GM23248 (cell line): ENCODE results near the gene SNCA. TPM values are rescaled to one million over a fixed set of nuclear protein-coding genes. Genes with fewer than 3 reads are reported as not detected.

Source experiments
- DNase-seq: peaks from one replicate; pipeline ENCODE4 v3.0.0-alpha.2; 2015
- H2AFZ ChIP-seq: fragments of 200-600 bp; sonication (generic); 2 replicates; pipeline ENCODE4 v1.6.1; 2016; ENCODE audit warnings: antibody characterized with exemption
- H3F3A ChIP-seq: fragments of 200-600 bp; sonication (generic); 2 replicates; pipeline ENCODE4 v1.6.1; 2016; ENCODE audit warnings: mild to moderate bottlenecking, antibody characterized with exemption, mixed run types; ENCODE audit not compliant: insufficient read depth
- H3K27ac ChIP-seq: fragments of 200-600 bp; sonication (generic); 2 replicates; pipeline ENCODE4 v1.5.1; 2016; ENCODE audit warnings: mild to moderate bottlenecking
- H3K27me3 ChIP-seq: fragments of 200-600 bp; sonication (generic); replicated peaks from 2 replicates; pipeline ENCODE4 v1.6.1; 2016; ENCODE audit warnings: mild to moderate bottlenecking; ENCODE audit not compliant: insufficient read depth
- H3K36me3 ChIP-seq: fragments of 200-600 bp; sonication (generic); 2 replicates; pipeline ENCODE4 v1.6.1; 2016; ENCODE audit warnings: low read depth, mild to moderate bottlenecking
- H3K4me1 ChIP-seq: fragments of 200-600 bp; sonication (generic); 2 replicates; pipeline ENCODE4 v1.6.1; 2016; ENCODE audit warnings: mild to moderate bottlenecking; ENCODE audit not compliant: insufficient read depth
- H3K4me2 ChIP-seq: fragments of 200-600 bp; sonication (generic); one replicate; pipeline ENCODE4 v1.6.1; 2016; ENCODE audit warnings: mild to moderate bottlenecking; ENCODE audit not compliant: unreplicated experiment
- H3K4me3 ChIP-seq: fragments of 200-600 bp; sonication (generic); 2 replicates; pipeline ENCODE4 v1.5.1; 2016; ENCODE audit warnings: mild to moderate bottlenecking
- H3K79me2 ChIP-seq: fragments of 200-600 bp; sonication (generic); 2 replicates; pipeline ENCODE4 v1.6.1; 2016; ENCODE audit warnings: mild to moderate bottlenecking; ENCODE audit not compliant: insufficient read depth
- H3K9ac ChIP-seq: fragments of 200-600 bp; sonication (generic); 2 replicates; pipeline ENCODE4 v1.6.1; 2016; ENCODE audit warnings: mild to moderate bottlenecking
- H3K9me2 ChIP-seq: fragments of 200-600 bp; sonication (generic); 2 replicates; pipeline ENCODE4 v1.6.1; 2016; ENCODE audit warnings: mixed run types, mild to moderate bottlenecking, moderate library complexity; ENCODE audit not compliant: insufficient read depth
- H3K9me3 ChIP-seq: fragments of 200-600 bp; sonication (generic); one replicate; pipeline ENCODE4 v1.6.1; 2017; ENCODE audit warnings: low read depth
- H4K20me1 ChIP-seq: fragments of 200-600 bp; sonication (generic); 2 replicates; pipeline ENCODE4 v1.6.0; 2016; ENCODE audit not compliant: insufficient read depth
- EZH2 ChIP-seq: fragments of 200-600 bp; sonication (generic); IDR thresholded peaks from 2 replicates; pipeline ENCODE4 v1.6.1; 2018; ENCODE audit warnings: antibody characterized with exemption, mild to moderate bottlenecking; ENCODE audit not compliant: insufficient read depth, poor library complexity, severe bottlenecking
- EZH2phosphoT487 ChIP-seq: fragments of 200-600 bp; sonication (generic); IDR thresholded peaks from 2 replicates; pipeline ENCODE4 v1.6.1; 2018; ENCODE audit warnings: antibody characterized with exemption, moderate library complexity, mild to moderate bottlenecking, low read depth; ENCODE audit not compliant: insufficient read depth
- WGBS, 2 experiments: methylation state at CpG; one replicate each; pipeline ENCODE4 v1.1.6; 2015 to 2017; ENCODE audit warnings: low lambda C conversion rate in 2 of 2, low coverage in 1 of 2; ENCODE audit errors: missing lambda C conversion rate in 2 of 2; 5-methylcytosine and 5-hydroxymethylcytosine counted together
- in situ Hi-C: fragments of 300-500 bp; cut with MboI; formaldehyde crosslinking; loops from 2 replicates; pipeline ENCODE4 v1.15.0; 2020
- polyA plus RNA-seq: library from polyadenylated mRNA; unstranded; fragments of >200 nt; fragmentation: Nextera tagmentation; extraction: Ambion mirVana; gene quantifications from 2 replicates; pipeline ENCODE4 v1.2.1, GENCODE V29; 2016
- total RNA-seq: library from RNA; depleted of rRNA; stranded (reverse); fragments of >200 nt; shearing (Covaris generic); gene quantifications from 2 replicates; pipeline ENCODE4 v1.2.3, GENCODE V29; 2014

The SNCA gene
- total and polyA plus RNA-seq, 2 experiments from 2014 or later = 0.25 TPM; not detected in 1

DNA sequence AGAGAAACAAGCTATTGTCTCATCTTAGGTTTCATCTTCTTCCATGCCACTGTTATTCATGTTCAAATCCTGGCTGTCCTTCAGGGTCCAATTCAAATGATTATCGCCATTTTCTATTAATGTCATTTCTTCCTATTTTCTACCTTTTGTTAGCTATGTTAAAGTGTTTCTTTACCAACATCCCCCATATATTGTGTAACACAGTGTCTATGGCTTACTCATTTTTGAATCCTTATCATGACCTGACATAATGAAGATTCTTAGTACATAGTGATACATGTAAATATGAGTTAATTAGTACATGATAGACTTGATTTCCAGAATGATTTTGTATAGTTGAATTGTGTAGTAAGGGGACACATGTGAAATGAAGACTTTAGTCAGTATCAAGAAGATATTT, 152.4 kb downstream of the SNCA start:
- Histone ChIP-seq H3K4me2 (no peak overlapping the region), H3K9ac (no peak overlapping the region), H3K27ac (no peak overlapping the region), H3K36me3 (no peaks in the 10 kb centered on the region), H4K20me1 (no peaks in the 10 kb centered on the region), H3K9me3 (no peaks in the 10 kb centered on the region), H3K4me1 (no peaks in the 10 kb centered on the region), H3F3A (no peaks in the 10 kb centered on the region), H3K27me3 (no peaks in the 10 kb centered on the region), H3K4me3 (no peak overlapping the region), H3K9me2 (no peaks in the 10 kb centered on the region), H2AFZ (no peak overlapping the region), H3K79me2 (no peaks in the 10 kb centered on the region)
- no peak for TF ChIP-seq EZH2phosphoT487
- TF ChIP-seq EZH2 = no peak
- DNase-seq = no peak
- in situ Hi-C loops = no loop called here
- WGBS, 2 experiments = 78 to 82% methylated on average over 1 of the region's 1 CpG

- Histone ChIP-seq H3K27ac (no peak overlapping the region), H2AFZ (no peak overlapping the region), H4K20me1 (no peaks in the 10 kb centered on the region), H3K9ac (no peak overlapping the region), H3F3A (no peaks in the 10 kb centered on the region), H3K4me1 (no peaks in the 10 kb centered on the region), H3K79me2 (no peaks in the 10 kb centered on the region), H3K9me2 (no peaks in the 10 kb centered on the region), H3K27me3 (no peaks in the 10 kb centered on the region; the same call in 1 of the 2 replicates), H3K9me3 (no peaks in the 10 kb centered on the region), H3K36me3 (no peaks in the 10 kb centered on the region), H3K4me3 (no peak overlapping the region), H3K4me2 (no peak overlapping the region)
- TF ChIP-seq EZH2 (no peak), EZH2phosphoT487 (no peak)
- 5 to 9% methylated on average over 2 of the region's 2 CpGs for WGBS, 2 experiments
- in situ Hi-C loops = no loop called here
- no peak for DNase-seq
These were observed 154.2 kb downstream of the SNCA start for GRCh38 chr4:89682808-89683207.

DNA sequence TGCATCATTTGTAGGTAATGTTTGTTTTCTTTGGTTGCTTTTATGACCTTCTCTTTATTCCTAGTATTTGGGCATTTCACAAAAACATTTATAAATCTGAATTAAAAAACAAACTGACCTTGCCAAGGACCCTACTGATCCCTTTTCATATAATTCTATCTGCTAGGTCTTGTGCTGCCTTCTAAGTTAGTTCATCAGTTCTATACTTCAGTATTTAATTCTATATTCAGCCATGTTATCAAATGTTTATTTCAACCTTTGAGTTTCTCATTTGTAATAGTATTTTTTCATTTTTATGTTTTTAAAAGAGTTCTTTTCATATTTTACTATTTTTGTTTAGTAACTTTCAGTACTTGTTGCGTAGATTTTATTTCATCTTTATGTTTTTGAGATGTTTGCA, 155.3 kb downstream of the SNCA start:
- in situ Hi-C loops = no loop called here
- H3K4me2 ChIP-seq = no peak overlapping the region
- no peaks in the 10 kb centered on the region for H3K9me3 ChIP-seq
- no peak overlapping the region for H3K9ac ChIP-seq
- H3K4me3 ChIP-seq = no peak overlapping the region
- H3K79me2 ChIP-seq = no peaks in the 10 kb centered on the region
- no peak overlapping the region for H2AFZ ChIP-seq
- H3K27ac ChIP-seq = no peak overlapping the region
- DNase-seq = no peak
- H3F3A ChIP-seq = no peaks in the 10 kb centered on the region
- H3K9me2 ChIP-seq = no peaks in the 10 kb centered on the region
- 22 to 29% methylated on average over 1 of the region's 1 CpG for WGBS, 2 experiments
- H3K4me1 ChIP-seq = no peaks in the 10 kb centered on the region
- no peaks in the 10 kb centered on the region for H4K20me1 ChIP-seq
- TF ChIP-seq EZH2 = no peak
- no peak for TF ChIP-seq EZH2phosphoT487
- no peaks in the 10 kb centered on the region; the same call in 1 of the 2 replicates for H3K27me3 ChIP-seq
- H3K36me3 ChIP-seq = no peaks in the 10 kb centered on the region

- in situ Hi-C loops = no loop called here
- H3K36me3 ChIP-seq = no peaks in the 10 kb centered on the region
- H3K4me1 ChIP-seq = no peaks in the 10 kb centered on the region
- no peaks in the 10 kb centered on the region for H3F3A ChIP-seq
- DNase-seq = no peak
- H3K79me2 ChIP-seq = no peaks in the 10 kb centered on the region
- H3K27me3 ChIP-seq = no peaks in the 10 kb centered on the region; the same call in 1 of the 2 replicates
- H2AFZ ChIP-seq = no peak overlapping the region
- no peaks in the 10 kb centered on the region for H3K9me2 ChIP-seq
- no peak overlapping the region for H3K4me2 ChIP-seq
- H3K4me3 ChIP-seq = no peak overlapping the region
- no peaks in the 10 kb centered on the region for H3K9me3 ChIP-seq
- H3K9ac ChIP-seq = no peak overlapping the region
- TF ChIP-seq EZH2 (no peak), EZH2phosphoT487 (no peak)
- no peaks in the 10 kb centered on the region for H4K20me1 ChIP-seq
- no peak overlapping the region for H3K27ac ChIP-seq
- WGBS, 2 experiments = 79 to 82% methylated on average over 7 to 8 of the region's 8 CpGs
These were observed 155.7 kb downstream of the SNCA start for GRCh38 chr4:89681219-89681618.
